ENCODE measurements around the gene KRTAP12-4.
"Not testable (repeated sequence)": the region's sequence is repeated elsewhere in the genome, so short reads cannot be mapped to it uniquely, and the experiment has no call there.

KRTAP12-4 gene

DNA sequence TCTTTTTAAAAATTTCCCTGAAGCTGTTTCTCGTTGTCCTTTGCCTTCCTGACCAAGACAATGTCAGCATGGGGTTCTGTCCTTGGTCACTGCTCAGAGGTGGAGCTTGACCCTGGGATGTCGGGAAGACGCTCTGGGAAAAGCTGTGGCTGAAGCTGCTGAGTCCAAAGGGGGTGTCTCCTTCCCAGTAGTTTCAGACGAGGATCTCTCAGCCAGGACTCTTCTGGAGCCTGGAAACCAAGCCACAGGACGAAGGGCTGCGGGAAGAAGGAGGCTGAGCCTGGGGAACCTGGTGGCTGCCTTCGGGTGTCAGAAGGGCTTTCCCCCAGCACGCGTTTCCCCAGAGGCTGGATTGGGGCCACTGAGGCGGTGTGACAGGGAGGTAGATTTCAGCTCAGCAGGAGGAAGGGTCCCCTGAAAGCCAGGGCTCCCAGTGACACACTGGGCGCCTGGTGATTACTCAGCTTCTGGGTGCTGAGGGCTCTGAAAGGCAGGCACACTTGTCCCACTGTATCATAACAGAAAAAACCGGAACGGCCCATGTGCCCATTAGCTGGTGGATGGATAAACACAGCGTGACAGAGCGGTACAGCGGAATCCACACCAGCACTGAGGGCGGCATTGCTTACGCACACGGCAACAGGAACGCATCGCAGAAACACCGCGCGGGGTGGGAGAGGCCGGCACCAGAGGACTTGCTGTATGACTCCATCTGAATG is 32.5 kb upstream of the KRTAP12-4 start:
- Histone ChIP-seq H3K9ac (ENCODE audit: low read length) (no peak overlapping the region), H3K27ac (ENCODE audit: low read depth, low read length) (no peak overlapping the region), H3K27me3 (ENCODE audit: control insufficient read depth, insufficient read depth, low read length) (no peaks in the 10 kb centered on the region), H3K4me1 (ENCODE audit: control insufficient read depth, insufficient read depth, low read length) (peaks cover 17% of the 10 kb centered on the region), H3K4me3 (ENCODE audit: low read depth, low read length) (no peak overlapping the region), H3K36me3 (ENCODE audit: control insufficient read depth, insufficient read depth, low read length) (no peaks in the 10 kb centered on the region), H3K9me3 (ENCODE audit: control insufficient read depth, insufficient read depth, low read depth, low read length) (no peaks in the 10 kb centered on the region)

DNA sequence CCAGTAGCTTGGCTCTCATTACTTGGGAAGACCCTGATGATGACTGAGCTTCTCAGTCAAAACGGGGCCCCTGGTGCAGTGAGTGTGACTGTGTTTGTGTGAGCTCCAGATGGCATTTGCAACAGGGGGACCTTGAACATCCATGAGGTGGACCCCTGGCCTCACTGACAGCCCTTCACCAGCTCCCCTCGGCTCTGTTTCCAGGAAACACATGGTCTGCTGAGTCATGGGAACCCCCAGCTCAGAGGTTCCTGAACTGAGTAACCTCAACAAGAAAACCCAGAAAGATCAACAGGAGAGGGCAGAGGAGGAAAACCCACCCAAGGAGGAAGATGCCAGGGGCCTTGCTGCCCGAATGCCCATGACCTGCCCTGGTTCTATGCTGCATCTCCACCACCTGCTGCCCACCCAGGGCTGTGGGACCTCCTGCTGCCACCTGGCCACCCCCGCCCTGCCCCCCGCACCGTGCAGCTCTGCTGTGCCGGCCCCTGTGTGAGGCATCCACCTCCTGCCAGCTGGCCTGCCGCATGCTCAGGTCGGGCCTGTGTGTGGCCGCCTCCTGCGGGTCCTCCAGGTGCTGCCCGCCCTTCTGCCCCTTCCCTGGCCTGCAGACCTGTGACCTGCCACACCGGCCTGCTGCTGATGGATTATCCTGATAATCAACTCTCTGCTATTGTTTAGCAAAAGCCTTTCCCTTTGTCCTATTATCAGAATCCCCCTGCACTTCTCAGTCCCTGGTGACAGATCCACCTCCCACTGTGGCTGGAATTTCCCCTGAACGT is 31.7 kb upstream of the KRTAP12-4 start:
- Histone ChIP-seq H3K27me3 (ENCODE audit: control insufficient read depth, insufficient read depth, low read length) (no peaks in the 10 kb centered on the region), H3K9ac (ENCODE audit: low read length) (no peak overlapping the region)

DNA sequence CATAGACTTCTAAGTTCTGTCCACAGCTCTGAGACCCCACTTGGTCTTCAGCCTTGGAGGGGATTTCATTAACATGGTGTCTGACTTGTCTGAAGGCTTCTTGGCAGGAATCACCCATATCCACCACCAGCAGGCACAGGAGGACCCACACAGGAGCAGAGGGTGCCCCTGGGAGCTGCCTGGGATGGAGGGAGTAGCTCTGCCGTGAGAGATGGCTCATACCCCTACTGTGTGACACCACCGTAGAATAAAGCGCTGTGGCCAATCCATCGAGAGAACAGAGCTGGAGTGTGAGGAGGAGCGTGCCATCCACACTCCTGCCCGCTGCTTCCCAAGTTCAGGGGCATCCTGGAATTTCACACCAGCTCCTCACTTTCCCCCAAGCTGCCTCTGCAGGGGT is 30.6 kb upstream of the KRTAP12-4 start:
- H3K4me1 ChIP-seq (ENCODE audit: control insufficient read depth, insufficient read depth, low read length): peaks cover 17% of the 10 kb centered on the region
- H3K27me3 ChIP-seq (ENCODE audit: control insufficient read depth, insufficient read depth, low read length); H3K9ac ChIP-seq (ENCODE audit: low read length); H3K9me3 ChIP-seq (ENCODE audit: control insufficient read depth, insufficient read depth, low read depth, low read length); H3K36me3 ChIP-seq (ENCODE audit: control insufficient read depth, insufficient read depth, low read length); H3K4me3 ChIP-seq (ENCODE audit: low read depth, low read length); H3K27ac ChIP-seq (ENCODE audit: low read depth, low read length): not testable (repeated sequence)

More for the DNA sequence above, 31.7 kb upstream of the KRTAP12-4 start:
- no peak overlapping the region for H3K4me3 ChIP-seq (ENCODE audit: low read depth, low read length)
- H3K4me1 ChIP-seq (ENCODE audit: control insufficient read depth, insufficient read depth, low read length): peaks cover 17% of the 10 kb centered on the region
- H3K36me3 ChIP-seq (ENCODE audit: control insufficient read depth, insufficient read depth, low read length): no peaks in the 10 kb centered on the region
- no peak overlapping the region for H3K27ac ChIP-seq (ENCODE audit: low read depth, low read length)
- H3K9me3 ChIP-seq (ENCODE audit: control insufficient read depth, insufficient read depth, low read depth, low read length): no peaks in the 10 kb centered on the region

DNA sequence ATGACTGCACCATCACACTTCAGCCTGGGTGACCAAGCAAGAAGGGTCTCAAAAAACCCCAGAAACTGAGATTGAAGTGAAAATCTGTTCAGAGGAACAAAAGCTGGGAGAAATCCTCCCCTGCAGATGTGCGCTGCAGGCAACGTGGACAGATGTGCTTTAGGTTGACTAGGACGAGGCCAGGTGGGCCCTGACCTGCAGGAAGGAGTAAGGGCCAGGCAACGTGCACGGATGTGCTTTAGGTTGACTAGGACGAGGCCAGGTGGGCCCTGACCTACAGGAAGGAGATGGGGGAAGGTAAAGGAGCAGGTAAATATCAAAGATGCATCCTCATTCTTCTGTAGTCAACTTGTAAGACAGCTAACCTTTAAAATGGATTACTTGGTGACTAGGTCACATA is 30.0 kb upstream of the KRTAP12-4 start:
- peaks cover 17% of the 10 kb centered on the region for H3K4me1 ChIP-seq (ENCODE audit: control insufficient read depth, insufficient read depth, low read length)
- H3K27ac ChIP-seq (ENCODE audit: low read depth, low read length): no peak overlapping the region
- no peaks in the 10 kb centered on the region for H3K9me3 ChIP-seq (ENCODE audit: control insufficient read depth, insufficient read depth, low read depth, low read length)
- no peak overlapping the region for H3K9ac ChIP-seq (ENCODE audit: low read length)
- no peaks in the 10 kb centered on the region for H3K27me3 ChIP-seq (ENCODE audit: control insufficient read depth, insufficient read depth, low read length)
- no peak overlapping the region for H3K4me3 ChIP-seq (ENCODE audit: low read depth, low read length)
- no peaks in the 10 kb centered on the region for H3K36me3 ChIP-seq (ENCODE audit: control insufficient read depth, insufficient read depth, low read length)

DNA sequence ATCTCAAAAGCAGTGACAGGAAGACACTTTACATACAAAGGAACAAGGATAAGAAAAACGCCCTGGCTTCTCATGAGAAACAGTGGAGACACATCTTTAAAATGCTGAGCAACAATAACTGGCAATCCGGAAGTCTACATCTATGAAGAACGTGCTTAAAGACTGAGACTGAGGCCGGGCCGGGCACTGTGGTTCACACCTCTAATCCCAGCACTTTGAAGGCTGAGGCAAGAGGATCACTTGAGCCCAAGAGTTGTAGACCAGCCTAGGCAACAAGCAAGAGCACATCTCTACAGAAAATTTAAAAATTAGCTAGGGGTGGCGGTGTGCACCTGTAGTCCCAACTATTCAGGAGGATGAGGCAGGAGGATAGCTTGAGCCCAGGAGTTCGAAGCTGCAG is 29.6 kb upstream of the KRTAP12-4 start:
- Histone ChIP-seq H3K27me3 (ENCODE audit: control insufficient read depth, insufficient read depth, low read length) (no peaks in the 10 kb centered on the region), H3K36me3 (ENCODE audit: control insufficient read depth, insufficient read depth, low read length) (no peaks in the 10 kb centered on the region), H3K9ac (ENCODE audit: low read length) (no peak overlapping the region), H3K4me1 (ENCODE audit: control insufficient read depth, insufficient read depth, low read length) (peaks cover 17% of the 10 kb centered on the region), H3K27ac (ENCODE audit: low read depth, low read length) (no peak overlapping the region), H3K4me3 (ENCODE audit: low read depth, low read length) (no peak overlapping the region), H3K9me3 (ENCODE audit: control insufficient read depth, insufficient read depth, low read depth, low read length) (no peaks in the 10 kb centered on the region)

DNA sequence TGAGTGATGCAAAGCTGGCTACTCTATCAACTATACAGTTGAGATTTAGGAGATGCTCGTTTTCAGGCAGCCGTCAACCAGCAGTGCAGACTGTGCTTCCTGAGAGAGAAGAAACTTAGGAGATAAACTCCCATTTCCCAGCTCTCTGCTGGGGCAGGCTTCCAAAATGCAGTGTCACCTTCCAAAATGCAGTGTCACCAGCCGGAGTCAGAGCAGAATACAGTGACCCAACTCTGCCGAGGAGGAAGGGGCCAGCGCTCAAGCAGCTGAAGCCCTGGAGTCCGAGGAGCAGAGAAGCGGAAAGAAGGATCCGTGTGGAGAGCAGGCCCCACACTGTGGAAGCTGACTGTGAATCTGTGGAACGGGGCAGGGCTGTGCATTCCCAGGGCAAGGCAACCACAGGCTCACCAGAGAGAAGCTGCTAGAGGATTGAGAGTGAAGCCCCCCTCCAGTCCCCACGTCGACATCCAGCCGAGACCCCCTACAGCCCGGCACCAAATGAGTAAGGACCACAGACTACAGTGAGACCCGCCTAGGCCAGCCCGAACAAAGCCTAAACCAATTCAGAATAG is 28.2 kb upstream of the KRTAP12-4 start:
- Histone ChIP-seq H3K4me3 (ENCODE audit: low read depth, low read length) (no peak overlapping the region), H3K27me3 (ENCODE audit: control insufficient read depth, insufficient read depth, low read length) (no peaks in the 10 kb centered on the region), H3K9ac (ENCODE audit: low read length) (no peak overlapping the region), H3K4me1 (ENCODE audit: control insufficient read depth, insufficient read depth, low read length) (peaks cover 16% of the 10 kb centered on the region), H3K27ac (ENCODE audit: low read depth, low read length) (no peak overlapping the region), H3K9me3 (ENCODE audit: control insufficient read depth, insufficient read depth, low read depth, low read length) (no peaks in the 10 kb centered on the region), H3K36me3 (ENCODE audit: control insufficient read depth, insufficient read depth, low read length) (no peaks in the 10 kb centered on the region)

DNA sequence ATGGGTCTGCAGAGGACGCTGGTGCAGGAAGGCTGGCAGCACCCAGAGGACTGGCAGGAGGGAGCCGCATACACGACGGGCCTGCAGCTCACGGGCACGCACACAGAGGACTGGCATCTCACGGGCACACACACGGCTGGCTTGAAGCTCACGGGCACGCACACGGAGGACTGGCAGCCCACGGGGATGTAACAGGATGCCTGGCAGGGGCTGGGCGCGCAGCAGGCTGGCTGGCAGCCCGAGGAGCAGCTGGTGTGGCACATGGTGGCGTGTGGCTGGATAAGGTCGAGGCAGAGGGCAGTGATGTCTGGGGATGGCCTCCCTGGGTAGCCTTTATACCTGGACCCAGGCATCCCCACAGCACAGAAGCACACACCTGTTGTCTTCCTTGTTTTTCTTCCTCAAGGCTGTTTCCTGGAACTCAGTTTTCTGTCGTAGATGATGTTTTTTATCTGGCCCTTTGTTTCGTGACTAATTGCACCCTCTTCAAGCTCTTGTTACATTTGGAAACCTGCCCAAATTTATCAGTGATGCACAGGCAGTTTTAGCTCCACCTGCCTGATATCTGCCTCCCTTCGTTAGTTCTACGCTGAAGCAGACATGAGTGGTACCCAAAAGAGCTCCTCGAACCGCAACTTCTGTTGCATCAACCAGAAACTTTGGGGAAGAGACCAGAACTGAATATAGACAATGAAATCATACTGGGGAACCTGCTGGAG is 27.6 kb upstream of the KRTAP12-4 start, which contains the start of gene KRTAP12-1:
KRTAP12-1 (minus strand) TSS at position 303 of the 719 bp plus-strand sequence; CDS start at position 263, 40 bp downstream.
- H3K9me3 ChIP-seq (ENCODE audit: control insufficient read depth, insufficient read depth, low read depth, low read length): no peaks in the 10 kb centered on the region
- peaks cover 9% of the 10 kb centered on the region for H3K4me1 ChIP-seq (ENCODE audit: control insufficient read depth, insufficient read depth, low read length)
- H3K27ac ChIP-seq (ENCODE audit: low read depth, low read length): no peak within 1 kb of the TSS
- no peaks in the 10 kb centered on the region for H3K27me3 ChIP-seq (ENCODE audit: control insufficient read depth, insufficient read depth, low read length)
- no peak within 1 kb of the TSS for H3K4me3 ChIP-seq (ENCODE audit: low read depth, low read length)
- no peaks in the 10 kb centered on the region for H3K36me3 ChIP-seq (ENCODE audit: control insufficient read depth, insufficient read depth, low read length)
- H3K9ac ChIP-seq (ENCODE audit: low read length): no peak within 1 kb of the TSS

DNA sequence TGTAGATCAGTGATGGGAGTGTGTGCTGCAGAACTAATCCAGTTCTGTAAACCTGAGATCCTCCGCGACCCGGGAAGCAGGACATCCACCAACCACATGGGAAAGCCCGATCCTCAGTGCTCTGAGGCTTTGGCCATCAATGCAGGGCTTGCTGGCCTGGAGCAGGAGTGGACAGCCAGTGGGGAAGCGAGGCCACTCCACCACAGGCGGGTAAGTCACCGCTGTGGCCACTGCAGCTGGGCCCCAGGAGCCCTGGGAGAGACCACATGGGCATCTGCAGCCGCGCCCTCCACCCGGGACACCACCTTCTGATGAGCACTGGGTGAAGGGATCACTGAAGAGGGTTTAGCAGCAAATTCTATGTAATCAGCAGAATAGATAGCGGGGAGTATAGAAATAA is 26.7 kb upstream of the KRTAP12-4 start:
- Histone ChIP-seq H3K36me3 (ENCODE audit: control insufficient read depth, insufficient read depth, low read length) (no peaks in the 10 kb centered on the region), H3K9ac (ENCODE audit: low read length) (no peak overlapping the region), H3K27me3 (ENCODE audit: control insufficient read depth, insufficient read depth, low read length) (no peaks in the 10 kb centered on the region), H3K4me1 (ENCODE audit: control insufficient read depth, insufficient read depth, low read length) (peaks cover 3% of the 10 kb centered on the region; the same call in 1 of the 2 replicates), H3K9me3 (ENCODE audit: control insufficient read depth, insufficient read depth, low read depth, low read length) (peaks cover 3% of the 10 kb centered on the region; the same call in 1 of the 2 replicates), H3K4me3 (ENCODE audit: low read depth, low read length) (no peak overlapping the region), H3K27ac (ENCODE audit: low read depth, low read length) (no peak overlapping the region)

DNA sequence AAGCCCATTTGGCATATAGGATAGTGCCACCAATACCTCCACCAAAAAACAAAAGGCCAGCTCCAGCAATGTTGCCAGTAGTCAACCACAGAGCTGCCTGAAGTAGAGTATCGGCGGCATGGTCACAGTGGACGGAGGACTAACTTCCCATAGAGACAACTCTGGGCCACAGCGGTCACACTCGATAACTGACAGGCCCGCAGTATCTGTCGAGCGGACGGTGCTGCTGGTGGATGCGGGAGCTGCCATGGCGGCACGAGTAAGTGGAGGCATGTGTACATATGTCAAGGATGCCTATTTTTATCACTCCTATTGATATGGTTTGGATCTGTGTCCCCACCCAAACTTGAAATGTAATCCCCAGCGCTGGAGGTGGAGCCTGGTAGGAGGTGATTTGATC is 23.4 kb upstream of the KRTAP12-4 start:
- H3K27ac ChIP-seq (ENCODE audit: low read depth, low read length): no peak overlapping the region
- H3K4me3 ChIP-seq (ENCODE audit: low read depth, low read length): no peak overlapping the region
- H3K4me1 ChIP-seq (ENCODE audit: control insufficient read depth, insufficient read depth, low read length): peaks cover 3% of the 10 kb centered on the region; the same call in 1 of the 2 replicates
- peaks cover 10% of the 10 kb centered on the region; the same call in 1 of the 2 replicates for H3K9me3 ChIP-seq (ENCODE audit: control insufficient read depth, insufficient read depth, low read depth, low read length)
- H3K9ac ChIP-seq (ENCODE audit: low read length): no peak overlapping the region
- no peaks in the 10 kb centered on the region for H3K36me3 ChIP-seq (ENCODE audit: control insufficient read depth, insufficient read depth, low read length)
- H3K27me3 ChIP-seq (ENCODE audit: control insufficient read depth, insufficient read depth, low read length): no peaks in the 10 kb centered on the region

DNA sequence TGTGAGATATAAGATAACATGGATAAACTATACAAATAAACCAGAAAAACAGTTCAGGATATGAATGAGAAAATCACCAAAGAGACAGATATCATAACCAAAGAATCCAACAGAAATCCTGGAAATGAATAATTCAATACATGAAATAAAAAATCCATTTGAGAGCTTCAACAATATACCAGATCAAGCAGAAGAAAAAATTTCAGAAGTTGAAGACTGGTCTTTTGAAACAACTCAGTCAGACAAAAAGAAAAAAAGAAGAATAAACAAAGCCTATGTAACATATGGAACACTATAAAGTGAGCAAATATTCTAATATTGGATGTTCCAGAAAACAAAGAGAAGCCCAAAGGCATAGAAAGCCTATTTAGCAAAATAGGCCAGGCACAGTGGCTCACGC is 17.5 kb upstream of the KRTAP12-4 start:
- Histone ChIP-seq H3K27ac (ENCODE audit: low read depth, low read length) (no peak overlapping the region), H3K4me1 (ENCODE audit: control insufficient read depth, insufficient read depth, low read length) (no peaks in the 10 kb centered on the region), H3K9me3 (ENCODE audit: control insufficient read depth, insufficient read depth, low read depth, low read length) (peaks cover 40% of the 10 kb centered on the region), H3K27me3 (ENCODE audit: control insufficient read depth, insufficient read depth, low read length) (no peaks in the 10 kb centered on the region), H3K4me3 (ENCODE audit: low read depth, low read length) (no peak overlapping the region), H3K9ac (ENCODE audit: low read length) (no peak overlapping the region), H3K36me3 (ENCODE audit: control insufficient read depth, insufficient read depth, low read length) (no peaks in the 10 kb centered on the region)
